B cell (primary cell): Measurements from ENCODE around the gene OXSR1. TPM values are rescaled to one million over a fixed set of nuclear protein-coding genes. Genes with fewer than 3 reads are reported as not detected.

Experiments
- ATAC-seq: fragments of 200-7000 bp; cut with Tn5 transposase; one replicate; pipeline ENCODE4 v1.10.0; 2021; ENCODE audit warnings: low read depth, mild to moderate bottlenecking, moderate number of reproducible peaks, moderate library complexity
- CTCF ChIA-PET: fragments of 350-600 bp; sonication (Branson Sonifier 250); formaldehyde crosslinking; loops from one replicate; lab custom pipeline; 2021; ENCODE audit warnings: antibody characterized with exemption, inconsistent platforms; lab: Charles Lee
- POLR2A ChIA-PET: fragments of 350-600 bp; sonication (Branson Sonifier 250); formaldehyde crosslinking; loops from one replicate; lab custom pipeline; 2021; ENCODE audit warnings: antibody characterized with exemption; lab: Charles Lee
- DNase-seq: peaks from one replicate; pipeline ENCODE4 v3.0.0; 2013
- H2AFZ ChIP-seq: 2 replicates; pipeline ENCODE4 v1.6.1; 2012; ENCODE audit warnings: mild to moderate bottlenecking, low read depth, low read length; ENCODE audit not compliant: insufficient read depth, poor library complexity, severe bottlenecking
- H3K27ac ChIP-seq, 2 donors: 1 replicate in 1 of 2; 2 replicates in 1 of 2; pipeline ENCODE4 v1.5.1; 2012 to 2013; ENCODE audit warnings: low read length in 2 of 2, mild to moderate bottlenecking in 2 of 2, moderate library complexity in 1 of 2
- H3K27me3 ChIP-seq, 4 experiments: fragments of 200-600 bp in 1 of 4; sonication (generic) in 1 of 4; replicated peaks in 1 of 4; 1 replicate in 2 of 4; 2 replicates in 2 of 4; pipeline versions ENCODE4 v1.6.1 to v1.7.0; 2013 to 2016; ENCODE audit warnings: low read length in 3 of 4, mild to moderate bottlenecking in 2 of 4, mixed read lengths in 1 of 4, moderate library complexity in 1 of 4; ENCODE audit not compliant: insufficient read depth in 4 of 4, control insufficient read depth in 3 of 4; ENCODE audit errors: control extremely low read depth in 1 of 4
- H3K36me3 ChIP-seq, 2 experiments: replicated peaks in 1 of 2; 1 replicate in 1 of 2; 2 replicates in 1 of 2; pipeline versions ENCODE4 v1.6.1 to v1.7.1; 2013; ENCODE audit warnings: low read length in 1 of 2; ENCODE audit not compliant: insufficient read depth in 2 of 2, control insufficient read depth in 1 of 2; ENCODE audit errors: control extremely low read depth in 1 of 2, extremely low read depth in 1 of 2
- H3K4me1 ChIP-seq, 2 donors: fragments of 200-600 bp in 1 of 2; sonication (generic) in 1 of 2; 1 replicate in 1 of 2; 2 replicates in 1 of 2; pipeline versions ENCODE4 v1.5.1 to v1.6.1; 2013 to 2017; ENCODE audit warnings: low read length in 2 of 2; ENCODE audit not compliant: control insufficient read depth in 2 of 2, insufficient read depth in 2 of 2
- H3K4me2 ChIP-seq: replicated peaks from 2 replicates; pipeline ENCODE3; 2012; ENCODE audit warnings: mild to moderate bottlenecking, low read depth, low read length; ENCODE audit not compliant: poor library complexity, severe bottlenecking
- H3K4me3 ChIP-seq, 5 experiments: fragments of 200-600 bp in 1 of 5; sonication (generic) in 1 of 5; 1 replicate in 3 of 5; 2 replicates in 2 of 5; pipeline versions ENCODE4 v1.5.1 to v1.7.0; 2011 to 2016; ENCODE audit warnings: low read length in 4 of 5, mild to moderate bottlenecking in 4 of 5, low read depth in 2 of 5, control low read depth in 1 of 5, moderate library complexity in 1 of 5; ENCODE audit not compliant: insufficient read depth in 1 of 5; ENCODE audit errors: control extremely low read depth in 1 of 5, extremely low read depth in 1 of 5
- H3K79me2 ChIP-seq: fragments of 200-600 bp; sonication (generic); one replicate; pipeline ENCODE4 v1.6.0; 2016; ENCODE audit warnings: low read length; ENCODE audit not compliant: control insufficient read depth, insufficient read depth
- H3K9ac ChIP-seq: fragments of 200-600 bp; sonication (generic); 2 replicates; pipeline ENCODE4 v1.6.1; 2017; ENCODE audit warnings: mild to moderate bottlenecking, low read length, moderate library complexity
- H3K9me3 ChIP-seq, 3 donors: one replicate each; pipeline versions ENCODE4 v1.6.1 to v1.7.1; 2013; ENCODE audit warnings: low read length in 2 of 3; ENCODE audit not compliant: control insufficient read depth in 2 of 3, insufficient read depth in 1 of 3; ENCODE audit errors: control extremely low read depth in 1 of 3
- H4K20me1 ChIP-seq: 2 replicates; pipeline ENCODE4 v1.6.0; 2012; ENCODE audit warnings: mild to moderate bottlenecking, low read length; ENCODE audit not compliant: insufficient read depth, control insufficient read depth, poor library complexity, severe bottlenecking
- H3K27ac Mint-ChIP-seq: one replicate; pipeline ENCODE4 v1.8.0; 2021; ENCODE audit warnings: mixed read lengths
- H3K27me3 Mint-ChIP-seq: one replicate; pipeline ENCODE4 v1.8.0; 2021; ENCODE audit warnings: mixed read lengths
- H3K4me1 Mint-ChIP-seq: one replicate; pipeline ENCODE4 v1.8.0; 2021; ENCODE audit warnings: mixed read lengths
- H3K4me3 Mint-ChIP-seq: one replicate; pipeline ENCODE4 v1.8.0; 2021; ENCODE audit warnings: mixed read lengths
- H3K9me3 Mint-ChIP-seq: one replicate; pipeline ENCODE4 v1.8.0; 2022; ENCODE audit warnings: mixed read lengths; ENCODE audit not compliant: insufficient read depth
- CTCF ChIP-seq: fragments of 200-600 bp; IDR thresholded peaks from one replicate; pipeline ENCODE4 v1.8.0; 2022; ENCODE audit warnings: antibody characterized with exemption, mild to moderate bottlenecking
- EZH2 ChIP-seq: IDR thresholded peaks from 2 replicates; pipeline ENCODE4 v1.6.1; 2012; ENCODE audit warnings: borderline replicate concordance, low read depth, mild to moderate bottlenecking, moderate library complexity, low read length; ENCODE audit not compliant: insufficient read depth, poor library complexity, severe bottlenecking
- WGBS: methylation state at CpG from one replicate; pipeline ENCODE4 v1.1.5; 2013; ENCODE audit warnings: missing lambda C conversion rate; ENCODE audit not compliant: insufficient coverage; 5-methylcytosine and 5-hydroxymethylcytosine counted together
- intact Hi-C: fragments of 100-400 bp; cut with micrococcal nuclease; formaldehyde crosslinking; loops from one replicate; pipeline ENCODE4 v1.10.0; 2022
- polyA plus RNA-seq: library from polyadenylated mRNA; depleted of rRNA; stranded (reverse); fragments of >200 nt; gene quantifications from 2 replicates; pipeline ENCODE4 v1.2.3, GENCODE V29; 2012
- total RNA-seq, 2 donors: library from RNA; stranded (reverse); fragments of 120-200 nt in 1 of 2; gene quantifications; 1 replicate in 1 of 2; 2 replicates in 1 of 2; pipeline versions ENCODE4 v1.2.3 to v1.2.4, GENCODE V29; 2013 to 2022

Gene OXSR1
- total and polyA plus RNA-seq, 2 donors (not counting 1 experiment from before 2014, with no cell fraction given): 15.5 to 41.5 TPM

GRCh38 chr3:38141173-38141951 lies 24.0 kb upstream of the OXSR1 start:
- ATAC-seq (no peak), DNase-seq (no peak)
- H3K79me2 ChIP-seq: peaks cover 36% of the 10 kb centered on the region
- peaks cover 3% of the 10 kb centered on the region for H3K9me3 Mint-ChIP-seq
- peak overlapping the region; percentile 50 for H3K27ac Mint-ChIP-seq
- intact Hi-C loops: no loop called here
- 87% methylated on average over 5 of the region's 7 CpGs for WGBS
- no peak overlapping the region for H3K27ac ChIP-seq
- ChIA-PET POLR2A (interaction anchor here (1.0 to 1.6 kb wide), 2 partner anchors 23 to 25 kb away, joined by 5 to 6 read pairs; partner anchors contain the start of gene OXSR1), CTCF (interaction anchor here (1.4 kb wide), 1 partner anchor 24 kb away, joined by 4 read pairs; the partner anchor contains the start of gene OXSR1)
- H3K9me3 ChIP-seq: peaks cover 1 to 4% (median 4%) of the 10 kb centered on the region in 3 donors
- no peak overlapping the region for H2AFZ ChIP-seq
- H3K4me3 Mint-ChIP-seq: peak overlapping the region; percentile 17
- H3K9ac ChIP-seq: no peak overlapping the region
- no peak overlapping the region for H3K4me3 ChIP-seq
- H3K4me1 ChIP-seq: peaks cover 28 to 37% of the 10 kb centered on the region in 2 donors
- peaks cover 49% of the 10 kb centered on the region for H3K4me1 Mint-ChIP-seq
- peak overlapping the region; percentile 88 for H3K4me2 ChIP-seq
- H3K36me3 ChIP-seq: peaks cover 4 to 19% of the 10 kb centered on the region in 2 experiments
- no peaks in the 10 kb centered on the region for H3K27me3 Mint-ChIP-seq
- H4K20me1 ChIP-seq: no peaks in the 10 kb centered on the region
- no peaks in the 10 kb centered on the region for H3K27me3 ChIP-seq
- no peak for TF ChIP-seq EZH2
- TF ChIP-seq CTCF: no peak

GRCh38 chr3:38141952-38142273 lies 23.4 kb upstream of the OXSR1 start:
- peaks cover 4% of the 10 kb centered on the region for H3K9me3 Mint-ChIP-seq
- POLR2A ChIA-PET: interaction anchor here (1.0 to 1.6 kb wide), 2 partner anchors 23 to 25 kb away, joined by 5 to 6 read pairs; partner anchors contain the start of gene OXSR1
- no peak overlapping the region for H3K27ac ChIP-seq
- H3K4me2 ChIP-seq: no peak overlapping the region
- peaks cover 28 to 36% of the 10 kb centered on the region in 2 donors for H3K4me1 ChIP-seq
- no peak overlapping the region for H3K4me3 Mint-ChIP-seq
- intact Hi-C loops: no loop called here
- H3K4me1 Mint-ChIP-seq: peaks cover 49% of the 10 kb centered on the region
- peaks cover 4 to 19% of the 10 kb centered on the region in 2 experiments for H3K36me3 ChIP-seq
- peak overlapping the region; percentile 50 for H3K27ac Mint-ChIP-seq
- CTCF ChIA-PET: interaction anchor here (0.6 to 1.4 kb wide), 2 partner anchors 23 to 26 kb away, joined by 4 to 6 read pairs; partner anchors contain the start of gene OXSR1
- no peak overlapping the region for H3K4me3 ChIP-seq
- 81% methylated on average over 2 of the region's 2 CpGs for WGBS
- no peaks in the 10 kb centered on the region for H4K20me1 ChIP-seq
- DNase-seq (no peak), ATAC-seq (no peak)
- H3K27me3 ChIP-seq: no peaks in the 10 kb centered on the region
- no peaks in the 10 kb centered on the region for H3K27me3 Mint-ChIP-seq
- peaks cover 4 to 7% (median 4%) of the 10 kb centered on the region in 3 donors for H3K9me3 ChIP-seq
- no peak overlapping the region for H2AFZ ChIP-seq
- H3K9ac ChIP-seq: no peak overlapping the region
- TF ChIP-seq CTCF (no peak), EZH2 (no peak)
- H3K79me2 ChIP-seq: peaks cover 31% of the 10 kb centered on the region
